HepG2 (cell line): Measurements from ENCODE around the gene CCDC97. TPM values are rescaled to one million over a fixed set of nuclear protein-coding genes. Genes with fewer than 3 reads are reported as not detected.

Source experiments
- ATAC-seq: fragments of 200-7000 bp; cut with Tn5 transposase; 3 replicates; pipeline ENCODE4 v1.9.1; 2020; ENCODE audit warnings: mild to moderate bottlenecking, moderate library complexity
- BruUV-seq: library from RNA; stranded (reverse); fragments of 400-500 nt; replicated peaks from 2 replicates; lab custom pipeline; 2021; lab: Mats Ljungman, UMichigan
- CTCF ChIA-PET: fragments of 300-600 bp; formaldehyde crosslinking; extraction: SDS; loops from one replicate; lab custom pipeline; 2021; ENCODE audit warnings: low total read pairs, inconsistent platforms, low intra/inter-chr PET ratio; lab: Yijun Ruan, JAX
- POLR2A ChIA-PET: fragments of 350-600 bp; sonication (Branson Sonifier 250); formaldehyde crosslinking; loops from one replicate; lab custom pipeline; 2020; ENCODE audit warnings: antibody characterized with exemption, inconsistent platforms; lab: Yijun Ruan, JAX
- DNase-seq: peaks from one replicate; pipeline ENCODE4 v3.0.0-alpha.2; 2015; ENCODE audit warnings: low spot score
- FAIRE-seq: peaks from 3 replicates; lab custom pipeline; 2011; peaks lifted over from hg19 to GRCh38; lab: Jason Lieb, UNC
- H2AFZ ChIP-seq: one replicate; pipeline ENCODE4 v1.6.1; 2011; ENCODE audit warnings: low read length, inconsistent platforms
- H3K27ac ChIP-seq: fragments of 300-600 bp; 3 replicates; pipeline ENCODE4 v1.8.0; 2011; ENCODE audit warnings: mixed run types, mild to moderate bottlenecking, mixed read lengths, low read length, inconsistent platforms; ENCODE audit not compliant: insufficient read depth; ENCODE audit errors: extremely low read length
- H3K27me3 ChIP-seq, 2 experiments: fragments of 200-600 bp in 1 of 2; 2 replicates in 1 of 2; 3 replicates in 1 of 2; pipeline versions ENCODE4 v1.6.0 to v1.8.0; 2011; ENCODE audit warnings: low read length in 2 of 2, mild to moderate bottlenecking in 2 of 2, moderate library complexity in 2 of 2, inconsistent platforms in 1 of 2; ENCODE audit not compliant: insufficient read depth in 2 of 2, control insufficient read depth in 1 of 2
- H3K36me3 ChIP-seq, 2 experiments: fragments of 200-600 bp in 1 of 2; replicated peaks in 1 of 2; 2 replicates in 1 of 2; 3 replicates in 1 of 2; pipeline versions ENCODE4 v1.5.1 to v1.8.0; 2011; ENCODE audit warnings: low read length in 2 of 2, inconsistent platforms in 1 of 2; ENCODE audit not compliant: insufficient read depth in 2 of 2, control insufficient read depth in 1 of 2
- H3K4me1 ChIP-seq: 2 replicates; pipeline ENCODE4 v1.5.1; 2012; ENCODE audit warnings: low read length, inconsistent platforms; ENCODE audit not compliant: insufficient read depth
- H3K4me2 ChIP-seq: 2 replicates; pipeline ENCODE4 v1.6.0; 2011; ENCODE audit warnings: low read depth, low read length, inconsistent platforms
- H3K4me3 ChIP-seq, 3 experiments: fragments of 200-600 bp in 1 of 3; sonication (generic), shearing (Covaris generic) in 1 of 3; replicated peaks in 1 of 3; 2 replicates each; pipeline ENCODE4 v1.5.1; 2011 to 2016; ENCODE audit warnings: low read length in 3 of 3, inconsistent platforms in 2 of 3, low read depth in 2 of 3, mild to moderate bottlenecking in 2 of 3, control low read depth in 1 of 3, mixed read lengths in 1 of 3; ENCODE audit not compliant: insufficient read depth in 1 of 3
- H3K79me2 ChIP-seq: one replicate; pipeline ENCODE4 v1.6.1; 2011; ENCODE audit warnings: low read length, inconsistent platforms; ENCODE audit not compliant: insufficient read depth
- H3K9ac ChIP-seq: 2 replicates; pipeline ENCODE4 v1.6.0; 2011; ENCODE audit warnings: mild to moderate bottlenecking, low read depth, low read length, inconsistent platforms; ENCODE audit not compliant: insufficient read depth
- H3K9me3 ChIP-seq: 2 replicates; pipeline ENCODE4 v1.5.1; 2012; ENCODE audit warnings: mild to moderate bottlenecking, low read length
- H4K20me1 ChIP-seq: 2 replicates; pipeline ENCODE4 v1.6.0; 2011; ENCODE audit warnings: inconsistent platforms, mild to moderate bottlenecking, low read length, moderate library complexity; ENCODE audit not compliant: insufficient read depth
- FOXP1 ChIP-seq, 2 experiments: fragments of 450-650 bp in 1 of 2; IDR thresholded peaks; 2 replicates each; pipeline ENCODE4 v1.6.1; 2017 to 2018; ENCODE audit warnings: antibody characterized with exemption in 1 of 2
- HMG20A ChIP-seq: IDR thresholded peaks from 2 replicates; pipeline ENCODE4 v1.6.1; 2016; ENCODE audit warnings: borderline replicate concordance
- KDM5A ChIP-seq: fragments of 200-600 bp; sonication (generic); IDR thresholded peaks from 2 replicates; pipeline ENCODE4 v1.7.0; 2018; ENCODE audit warnings: antibody characterized with exemption, mild to moderate bottlenecking, low read length, borderline replicate concordance
- ONECUT2 ChIP-seq: sonication (generic); formaldehyde crosslinking; IDR thresholded peaks from 2 replicates; pipeline ENCODE4 v1.4.0; 2020; ENCODE audit warnings: missing genetic modification reagents
- SP5 ChIP-seq: IDR thresholded peaks from 2 replicates; pipeline ENCODE4 v1.6.1; 2016; ENCODE audit warnings: low read depth, borderline replicate concordance
- ZNF235 ChIP-seq: sonication (generic); formaldehyde crosslinking; IDR thresholded peaks from 2 replicates; pipeline ENCODE4 v1.8.1; 2023; ENCODE audit warnings: mild to moderate bottlenecking, missing genetic modification reagents, borderline replicate concordance
- ZNF768 ChIP-seq: sonication (generic); formaldehyde crosslinking; IDR thresholded peaks from 2 replicates; pipeline ENCODE4 v1.4.0; 2020; ENCODE audit warnings: missing genetic modification reagents
- ZSCAN25 ChIP-seq: sonication (generic); formaldehyde crosslinking; IDR thresholded peaks from 2 replicates; pipeline ENCODE4 v1.8.0; 2022; ENCODE audit warnings: mild to moderate bottlenecking, missing genetic modification reagents
- WGBS: methylation state at CpG from one replicate; pipeline ENCODE4 v1.1.6; 2017; ENCODE audit warnings: low lambda C conversion rate; 5-methylcytosine and 5-hydroxymethylcytosine counted together
- in situ Hi-C: cut with HindIII; loops from 2 replicates; pipeline ENCODE4 v1.10.0; 2017; ENCODE audit warnings: low pct_unique_long_range_greater_than_20kb; ENCODE audit not compliant: extremely low pct_ligation_motif_present
- intact Hi-C: fragments of 100-400 bp; cut with micrococcal nuclease; formaldehyde crosslinking; loops from one replicate; pipeline ENCODE4 v1.10.0; 2022; ENCODE audit not compliant: unreplicated experiment
- polyA plus RNA-seq, 8 experiments: library from polyadenylated mRNA; depleted of rRNA in 3 of 8; stranded (reverse) in 7 of 8; unstranded in 1 of 8; fragments of >200 nt; fragmentation: Illumina TruSeq in 4 of 8; extraction: Trizol in 4 of 8; gene quantifications; 2 replicates each; pipeline versions ENCODE4 v1.2.1 to v1.2.3, GENCODE V29; 2011 to 2016; ENCODE audit warnings: low read depth in 4 of 8, missing spikeins in 1 of 8, mixed read lengths in 1 of 8; ENCODE audit not compliant: insufficient read depth in 1 of 8
- total RNA-seq, 5 experiments: library from RNA; depleted of rRNA; stranded (reverse); fragments of >200 nt; fragmentation: Illumina TruSeq; extraction: Trizol; gene quantifications; 2 replicates each; pipeline ENCODE4 v1.2.3, GENCODE V29; 2016; ENCODE audit warnings: low read depth in 1 of 5
- TF ChIP-seq, protein P1 (sequence below): sonication (generic); formaldehyde crosslinking; IDR thresholded peaks from 2 replicates; pipeline ENCODE4 v1.5.0; 2020; ENCODE audit warnings: mild to moderate bottlenecking, missing genetic modification reagents
- TF ChIP-seq, protein P2 (sequence below): sonication (generic); formaldehyde crosslinking; IDR thresholded peaks from 2 replicates; pipeline ENCODE4 v1.4.0; 2020; ENCODE audit warnings: missing genetic modification reagents
- TF ChIP-seq, protein P3 (sequence below): sonication (generic); formaldehyde crosslinking; IDR thresholded peaks from 2 replicates; pipeline ENCODE4 v1.5.0; 2020; ENCODE audit warnings: mild to moderate bottlenecking, missing genetic modification reagents
- TF ChIP-seq, protein P4 (sequence below): sonication (generic); formaldehyde crosslinking; IDR thresholded peaks from 2 replicates; pipeline ENCODE4 v1.4.0; 2020; ENCODE audit warnings: missing genetic modification reagents; ENCODE audit errors: not compliant biosample characterization
- TF ChIP-seq, protein P5 (sequence below): sonication (generic); formaldehyde crosslinking; IDR thresholded peaks from 2 replicates; pipeline ENCODE4 v1.4.0; 2020; ENCODE audit warnings: mild to moderate bottlenecking, missing genetic modification reagents
- TF ChIP-seq, protein P6 (sequence below): sonication (generic); formaldehyde crosslinking; IDR thresholded peaks from 2 replicates; pipeline ENCODE4 v1.4.0; 2020; ENCODE audit warnings: mild to moderate bottlenecking, missing genetic modification reagents

Gene CCDC97
- total and polyA plus RNA-seq, 2 of the 13 experiments (the other 11 are each of a cell fraction or from before 2014, with no cell fraction given) = 6.2 to 7.3 TPM

DNA sequence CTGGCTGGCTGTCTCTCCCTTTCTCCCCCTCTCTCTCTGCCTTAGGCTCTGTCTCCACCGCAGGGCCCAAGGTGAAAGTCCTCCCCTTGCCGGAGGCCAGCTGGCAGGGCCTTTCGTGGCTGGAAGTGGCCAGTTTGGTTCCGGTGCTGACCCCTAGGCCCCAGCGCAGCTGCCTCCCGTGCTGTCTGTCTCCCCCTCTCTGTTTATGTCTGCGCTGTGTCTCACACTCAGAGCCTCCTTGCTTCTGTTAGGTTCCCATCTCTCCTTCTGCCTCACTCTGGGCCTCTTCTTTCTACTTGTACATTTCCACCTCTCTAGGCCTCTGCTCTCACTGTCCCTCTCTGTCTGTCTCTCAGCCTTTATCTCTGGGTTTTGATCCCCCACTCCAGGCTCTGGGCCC, 13.1 kb downstream of the CCDC97 start:
- Histone ChIP-seq H3K36me3 (peaks cover 8 to 22% of the 10 kb centered on the region in 2 experiments; a peak in 4 of 5 replicates), H3K4me3 (peak overlapping the region in 2 of 3 experiments; percentile 15 to 69; a peak in 3 of 6 replicates), H3K27me3 (no peaks in the 10 kb centered on the region), H3K9ac (peak overlapping the region; percentile 72), H2AFZ (no peak overlapping the region), H3K79me2 (peaks cover 2% of the 10 kb centered on the region), H3K27ac (peak overlapping the region; percentile 74), H3K9me3 (no peaks in the 10 kb centered on the region), H3K4me2 (peak overlapping the region; percentile 77), H3K4me1 (peaks cover 78% of the 10 kb centered on the region), H4K20me1 (no peaks in the 10 kb centered on the region)
- FAIRE-seq = peak; percentile 56
- POLR2A ChIA-PET = interaction anchor here (0.7 to 6.2 kb wide), 10 partner anchors 13 to 116 kb away, joined by 3 to 73 read pairs (median 7); partner anchors contain the start of genes B3GNT8, B9D2, CCDC97 and HNRNPUL1
- DNase-seq = no peak
- CTCF ChIA-PET = no interaction called here
- BruUV-seq = TSS peak; percentile 53
- intact Hi-C loops = no loop called here
- ATAC-seq = peak; percentile 9
- 8% methylated on average over 7 of the region's 7 CpGs for WGBS
- in situ Hi-C loops = no loop called here
- TF ChIP-seq SP5 (CRISPR knock-in tag) (0 out of 2 replicates have a peak, but pooled peaks have one; percentile 53), ZSCAN25 (CRISPR knock-in tag) (peak; percentile 44; the same call in 1 of the 2 replicates), FOXP1 (IDR thresholded peaks at IDR 0.05) (no peak), FOXP1 (CRISPR knock-in tag; IDR thresholded peaks at IDR 0.05) (no peak), KDM5A (no peak), ONECUT2 (CRISPR knock-in tag) (no peak), ZNF235 (CRISPR knock-in tag) (no peak), ZNF768 (CRISPR knock-in tag) (peak; percentile 93), HMG20A (no peak)
- TF ChIP-seq, protein P1, sequence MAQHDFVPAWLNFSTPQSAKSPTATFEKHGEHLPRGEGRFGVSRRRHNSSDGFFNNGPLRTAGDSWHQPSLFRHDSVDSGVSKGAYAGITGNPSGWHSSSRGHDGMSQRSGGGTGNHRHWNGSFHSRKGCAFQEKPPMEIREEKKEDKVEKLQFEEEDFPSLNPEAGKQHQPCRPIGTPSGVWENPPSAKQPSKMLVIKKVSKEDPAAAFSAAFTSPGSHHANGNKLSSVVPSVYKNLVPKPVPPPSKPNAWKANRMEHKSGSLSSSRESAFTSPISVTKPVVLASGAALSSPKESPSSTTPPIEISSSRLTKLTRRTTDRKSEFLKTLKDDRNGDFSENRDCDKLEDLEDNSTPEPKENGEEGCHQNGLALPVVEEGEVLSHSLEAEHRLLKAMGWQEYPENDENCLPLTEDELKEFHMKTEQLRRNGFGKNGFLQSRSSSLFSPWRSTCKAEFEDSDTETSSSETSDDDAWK (CRISPR knock-in tag) = no peak
- TF ChIP-seq, protein P2, sequence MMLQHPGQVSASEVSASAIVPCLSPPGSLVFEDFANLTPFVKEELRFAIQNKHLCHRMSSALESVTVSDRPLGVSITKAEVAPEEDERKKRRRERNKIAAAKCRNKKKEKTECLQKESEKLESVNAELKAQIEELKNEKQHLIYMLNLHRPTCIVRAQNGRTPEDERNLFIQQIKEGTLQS (CRISPR knock-in tag) = 0 out of 2 replicates have a peak, but pooled peaks have one; percentile 5
- TF ChIP-seq, protein P3, sequence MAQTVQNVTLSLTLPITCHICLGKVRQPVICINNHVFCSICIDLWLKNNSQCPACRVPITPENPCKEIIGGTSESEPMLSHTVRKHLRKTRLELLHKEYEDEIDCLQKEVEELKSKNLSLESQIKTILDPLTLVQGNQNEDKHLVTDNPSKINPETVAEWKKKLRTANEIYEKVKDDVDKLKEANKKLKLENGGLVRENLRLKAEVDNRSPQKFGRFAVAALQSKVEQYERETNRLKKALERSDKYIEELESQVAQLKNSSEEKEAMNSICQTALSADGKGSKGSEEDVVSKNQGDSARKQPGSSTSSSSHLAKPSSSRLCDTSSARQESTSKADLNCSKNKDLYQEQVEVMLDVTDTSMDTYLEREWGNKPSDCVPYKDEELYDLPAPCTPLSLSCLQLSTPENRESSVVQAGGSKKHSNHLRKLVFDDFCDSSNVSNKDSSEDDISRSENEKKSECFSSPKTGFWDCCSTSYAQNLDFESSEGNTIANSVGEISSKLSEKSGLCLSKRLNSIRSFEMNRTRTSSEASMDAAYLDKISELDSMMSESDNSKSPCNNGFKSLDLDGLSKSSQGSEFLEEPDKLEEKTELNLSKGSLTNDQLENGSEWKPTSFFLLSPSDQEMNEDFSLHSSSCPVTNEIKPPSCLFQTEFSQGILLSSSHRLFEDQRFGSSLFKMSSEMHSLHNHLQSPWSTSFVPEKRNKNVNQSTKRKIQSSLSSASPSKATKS (CRISPR knock-in tag) = no peak
- TF ChIP-seq, protein P4, sequence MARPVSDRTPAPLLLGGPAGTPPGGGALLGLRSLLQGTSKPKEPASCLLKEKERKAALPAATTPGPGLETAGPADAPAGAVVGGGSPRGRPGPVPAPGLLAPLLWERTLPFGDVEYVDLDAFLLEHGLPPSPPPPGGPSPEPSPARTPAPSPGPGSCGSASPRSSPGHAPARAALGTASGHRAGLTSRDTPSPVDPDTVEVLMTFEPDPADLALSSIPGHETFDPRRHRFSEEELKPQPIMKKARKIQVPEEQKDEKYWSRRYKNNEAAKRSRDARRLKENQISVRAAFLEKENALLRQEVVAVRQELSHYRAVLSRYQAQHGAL (CRISPR knock-in tag) = no peak
- TF ChIP-seq, protein P5, sequence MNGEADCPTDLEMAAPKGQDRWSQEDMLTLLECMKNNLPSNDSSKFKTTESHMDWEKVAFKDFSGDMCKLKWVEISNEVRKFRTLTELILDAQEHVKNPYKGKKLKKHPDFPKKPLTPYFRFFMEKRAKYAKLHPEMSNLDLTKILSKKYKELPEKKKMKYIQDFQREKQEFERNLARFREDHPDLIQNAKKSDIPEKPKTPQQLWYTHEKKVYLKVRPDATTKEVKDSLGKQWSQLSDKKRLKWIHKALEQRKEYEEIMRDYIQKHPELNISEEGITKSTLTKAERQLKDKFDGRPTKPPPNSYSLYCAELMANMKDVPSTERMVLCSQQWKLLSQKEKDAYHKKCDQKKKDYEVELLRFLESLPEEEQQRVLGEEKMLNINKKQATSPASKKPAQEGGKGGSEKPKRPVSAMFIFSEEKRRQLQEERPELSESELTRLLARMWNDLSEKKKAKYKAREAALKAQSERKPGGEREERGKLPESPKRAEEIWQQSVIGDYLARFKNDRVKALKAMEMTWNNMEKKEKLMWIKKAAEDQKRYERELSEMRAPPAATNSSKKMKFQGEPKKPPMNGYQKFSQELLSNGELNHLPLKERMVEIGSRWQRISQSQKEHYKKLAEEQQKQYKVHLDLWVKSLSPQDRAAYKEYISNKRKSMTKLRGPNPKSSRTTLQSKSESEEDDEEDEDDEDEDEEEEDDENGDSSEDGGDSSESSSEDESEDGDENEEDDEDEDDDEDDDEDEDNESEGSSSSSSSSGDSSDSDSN (CRISPR knock-in tag) = peak; percentile 73
- TF ChIP-seq, protein P6, sequence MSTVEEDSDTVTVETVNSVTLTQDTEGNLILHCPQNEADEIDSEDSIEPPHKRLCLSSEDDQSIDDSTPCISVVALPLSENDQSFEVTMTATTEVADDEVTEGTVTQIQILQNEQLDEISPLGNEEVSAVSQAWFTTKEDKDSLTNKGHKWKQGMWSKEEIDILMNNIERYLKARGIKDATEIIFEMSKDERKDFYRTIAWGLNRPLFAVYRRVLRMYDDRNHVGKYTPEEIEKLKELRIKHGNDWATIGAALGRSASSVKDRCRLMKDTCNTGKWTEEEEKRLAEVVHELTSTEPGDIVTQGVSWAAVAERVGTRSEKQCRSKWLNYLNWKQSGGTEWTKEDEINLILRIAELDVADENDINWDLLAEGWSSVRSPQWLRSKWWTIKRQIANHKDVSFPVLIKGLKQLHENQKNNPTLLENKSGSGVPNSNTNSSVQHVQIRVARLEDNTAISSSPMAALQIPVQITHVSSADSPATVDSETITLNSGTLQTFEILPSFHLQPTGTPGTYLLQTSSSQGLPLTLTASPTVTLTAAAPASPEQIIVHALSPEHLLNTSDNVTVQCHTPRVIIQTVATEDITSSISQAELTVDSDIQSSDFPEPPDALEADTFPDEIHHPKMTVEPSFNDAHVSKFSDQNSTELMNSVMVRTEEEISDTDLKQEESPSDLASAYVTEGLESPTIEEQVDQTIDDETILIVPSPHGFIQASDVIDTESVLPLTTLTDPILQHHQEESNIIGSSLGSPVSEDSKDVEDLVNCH (CRISPR knock-in tag) = no peak
